CMK (cell line): Measurements from ENCODE around the gene DEGS2.

Experiments used
- DNase-seq: peaks from one replicate; pipeline ENCODE4 v3.0.0-alpha.2; 2010; ENCODE audit warnings: low read depth

The DEGS2 gene

DNA sequence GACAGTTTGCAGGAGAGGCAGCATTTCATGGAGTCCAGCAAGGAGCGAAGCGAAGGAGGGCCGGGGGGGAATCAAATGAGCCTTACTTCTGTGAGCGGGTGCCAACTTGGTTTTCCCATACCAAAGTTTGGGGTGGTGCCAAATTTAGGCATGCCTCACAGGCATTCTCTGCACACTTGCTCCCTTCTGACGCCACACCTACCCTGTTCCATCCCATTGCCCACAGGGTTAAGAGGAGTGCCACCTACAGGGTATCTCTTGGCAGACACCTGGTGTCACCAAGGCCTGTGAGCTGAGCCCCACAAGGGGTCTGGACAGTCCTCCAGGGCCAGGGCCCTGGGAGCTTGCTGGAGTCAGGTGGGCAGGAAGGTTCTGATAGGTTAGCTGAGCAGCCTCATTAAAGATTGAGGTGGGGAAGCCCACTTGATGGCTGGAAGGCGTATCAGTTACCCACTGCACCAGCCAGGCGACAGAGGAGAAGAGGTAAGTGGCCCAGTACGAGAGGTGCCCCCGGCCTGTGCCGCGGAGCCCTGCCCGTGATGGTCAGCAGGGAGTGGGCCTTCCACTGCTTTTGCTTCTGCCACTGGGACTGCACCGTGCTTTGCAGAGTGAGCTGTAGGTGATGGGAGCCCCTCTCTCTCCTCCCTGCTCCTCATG is 45.2 kb downstream of the DEGS2 start:
- no peak for DNase-seq

DNA sequence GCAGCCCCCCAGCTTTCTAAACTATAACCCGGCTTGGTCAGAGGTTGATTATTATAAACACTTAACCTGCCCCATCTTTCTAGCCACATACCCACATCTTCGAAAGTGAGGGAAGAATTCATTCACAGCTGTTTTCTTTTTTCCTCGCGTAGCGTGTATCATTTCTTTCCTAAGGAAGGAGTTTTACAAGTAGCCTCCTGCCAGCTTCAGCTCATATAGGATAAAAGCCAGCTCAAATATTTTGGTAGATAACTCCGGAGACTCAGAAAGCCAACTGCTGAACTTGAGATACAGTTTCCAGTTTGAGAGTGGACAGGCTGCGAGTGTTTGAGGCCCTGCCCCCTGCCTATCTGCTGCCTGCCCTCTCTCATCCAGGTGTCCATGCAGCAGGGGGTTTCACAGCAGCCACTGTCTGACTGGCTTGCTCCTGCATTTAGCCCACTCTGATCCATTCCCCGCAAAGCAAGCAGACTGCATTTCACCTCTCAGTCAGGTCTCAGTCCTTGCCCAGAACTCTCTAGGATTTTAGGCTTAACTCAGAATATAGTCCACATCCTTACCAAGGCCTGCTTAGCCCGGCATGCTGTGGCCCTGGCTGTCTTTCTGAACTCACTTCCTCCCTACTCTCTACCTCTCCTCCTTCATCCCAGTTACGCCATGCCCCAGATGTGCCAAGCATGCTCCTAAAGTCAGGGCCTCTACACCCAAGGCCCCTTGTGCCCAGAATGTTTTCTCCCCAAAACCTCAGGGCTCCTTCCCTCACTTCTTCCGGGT is 47.3 kb downstream of the DEGS2 start:
- no peak for DNase-seq

GRCh38 chr14:100110816-100111215 is 48.6 kb downstream of the DEGS2 start:
- no peak for DNase-seq

DNA sequence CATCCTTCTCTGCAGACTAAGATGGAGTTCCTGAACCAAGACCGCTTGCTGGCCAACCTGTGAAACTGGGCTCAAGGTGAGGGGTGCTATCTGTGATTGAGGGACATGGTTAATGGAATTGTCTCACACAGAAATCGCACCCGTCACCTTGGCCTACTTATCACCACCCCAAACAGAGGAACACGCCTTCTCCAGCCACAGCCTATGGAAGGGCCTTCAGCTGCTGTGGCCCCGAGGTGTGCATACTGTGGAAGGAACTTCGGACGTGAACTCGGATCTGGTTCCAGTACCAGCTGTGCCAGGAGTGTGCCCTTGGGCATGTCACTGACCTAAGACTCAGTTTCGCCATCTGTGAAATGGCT is 49.9 kb downstream of the DEGS2 start:
- no peak for DNase-seq

DNA sequence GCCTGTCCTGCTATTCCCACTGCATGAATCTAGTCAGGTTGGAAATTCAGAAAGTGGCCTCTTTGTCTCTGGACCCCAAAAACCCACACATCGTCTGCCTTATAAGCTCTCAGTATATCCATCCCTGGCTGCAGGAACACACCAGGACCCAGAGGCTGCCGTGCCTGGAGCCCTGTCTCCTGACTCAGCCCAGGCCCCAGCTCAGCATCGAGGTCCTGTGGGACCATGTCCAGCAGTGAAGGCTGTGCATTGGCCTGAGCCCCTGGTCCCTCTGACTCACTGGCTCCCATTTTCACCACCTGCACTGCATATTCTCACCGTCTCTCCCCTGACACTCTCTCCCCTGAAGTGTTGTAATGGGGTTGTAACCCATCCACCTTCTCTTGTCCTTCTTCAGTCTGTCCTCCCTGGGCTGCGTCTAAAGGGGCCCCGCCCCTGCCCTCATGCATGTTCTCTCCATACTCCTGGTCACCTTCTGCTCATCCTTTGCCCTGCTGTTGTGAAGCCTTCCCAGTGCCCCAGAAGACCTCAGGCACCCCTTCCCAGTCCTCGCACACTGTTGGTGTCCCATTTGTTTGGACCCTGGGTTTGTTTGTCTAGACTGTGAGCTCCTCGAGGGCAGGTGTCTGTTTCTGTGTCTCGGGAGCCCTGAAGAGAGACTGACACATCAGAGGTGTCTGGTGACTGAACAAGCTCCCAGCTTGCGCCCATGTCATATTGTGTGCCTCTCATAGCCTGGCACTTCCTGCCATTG is 50.4 kb downstream of the DEGS2 start:
- no peak for DNase-seq

GRCh38 chr14:100108042-100108825 is 51.2 kb downstream of the DEGS2 start:
- DNase-seq: peak; percentile 32

DNA sequence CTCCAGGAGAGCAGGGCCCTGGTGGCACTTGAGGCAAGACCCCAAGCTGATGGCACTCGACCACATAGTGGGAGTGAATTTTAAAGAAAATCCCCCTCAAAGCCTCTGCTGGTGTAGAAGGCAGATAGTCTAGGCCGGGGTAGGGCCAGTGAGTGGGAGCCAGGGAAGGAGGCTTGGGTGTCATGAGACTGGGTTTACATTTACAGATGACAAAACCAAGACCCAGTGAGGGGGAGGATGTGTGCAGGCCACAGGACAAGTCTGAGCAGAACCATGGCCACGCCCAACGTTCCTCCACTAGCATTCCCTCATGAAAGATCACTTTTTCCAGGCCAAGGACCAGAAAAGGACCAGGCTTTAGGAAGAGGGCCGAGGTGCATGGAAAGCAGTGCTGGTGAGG is 52.2 kb downstream of the DEGS2 start:
- DNase-seq: no peak

DNA sequence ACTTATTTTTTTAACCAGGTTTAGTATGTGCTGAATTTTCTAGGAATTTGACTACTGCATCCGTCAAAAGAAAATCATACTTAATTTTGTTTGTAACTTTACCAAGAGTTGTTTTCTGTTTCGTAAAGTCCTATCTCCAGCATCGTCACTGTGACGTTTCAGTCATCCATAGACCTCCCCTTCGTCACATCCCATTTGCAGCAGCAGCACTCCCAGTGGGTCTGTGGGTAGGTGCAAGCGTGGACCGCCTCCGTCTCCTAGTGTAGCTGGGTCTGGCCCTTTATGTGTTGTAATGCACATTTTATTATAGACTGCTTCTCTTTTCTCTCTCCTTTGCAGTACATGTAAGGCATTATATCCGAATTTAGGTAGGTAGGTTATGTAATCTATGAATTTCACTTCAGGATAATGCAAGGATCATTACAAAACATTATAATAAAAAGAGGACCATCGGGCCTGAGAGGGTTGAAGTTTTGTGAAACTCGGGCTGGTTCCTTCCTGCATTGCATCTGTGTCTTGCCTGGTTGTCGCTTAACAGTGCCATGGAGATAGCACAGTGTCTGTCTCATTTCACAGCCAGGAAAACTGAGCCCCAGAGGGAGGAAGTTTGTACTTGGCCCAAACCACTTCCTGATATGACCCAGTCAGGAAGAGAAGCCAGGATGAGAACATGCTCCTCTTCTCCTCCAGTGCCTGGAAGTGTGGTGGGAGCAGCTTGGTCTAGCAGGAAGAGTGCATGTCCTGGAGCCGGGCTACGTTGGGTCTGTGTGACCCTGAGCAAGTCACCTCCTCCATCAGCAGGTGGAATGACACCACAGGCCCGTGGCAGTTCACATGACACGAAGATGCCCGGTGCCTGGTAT is 53.0 kb downstream of the DEGS2 start:
- no peak for DNase-seq

DNA sequence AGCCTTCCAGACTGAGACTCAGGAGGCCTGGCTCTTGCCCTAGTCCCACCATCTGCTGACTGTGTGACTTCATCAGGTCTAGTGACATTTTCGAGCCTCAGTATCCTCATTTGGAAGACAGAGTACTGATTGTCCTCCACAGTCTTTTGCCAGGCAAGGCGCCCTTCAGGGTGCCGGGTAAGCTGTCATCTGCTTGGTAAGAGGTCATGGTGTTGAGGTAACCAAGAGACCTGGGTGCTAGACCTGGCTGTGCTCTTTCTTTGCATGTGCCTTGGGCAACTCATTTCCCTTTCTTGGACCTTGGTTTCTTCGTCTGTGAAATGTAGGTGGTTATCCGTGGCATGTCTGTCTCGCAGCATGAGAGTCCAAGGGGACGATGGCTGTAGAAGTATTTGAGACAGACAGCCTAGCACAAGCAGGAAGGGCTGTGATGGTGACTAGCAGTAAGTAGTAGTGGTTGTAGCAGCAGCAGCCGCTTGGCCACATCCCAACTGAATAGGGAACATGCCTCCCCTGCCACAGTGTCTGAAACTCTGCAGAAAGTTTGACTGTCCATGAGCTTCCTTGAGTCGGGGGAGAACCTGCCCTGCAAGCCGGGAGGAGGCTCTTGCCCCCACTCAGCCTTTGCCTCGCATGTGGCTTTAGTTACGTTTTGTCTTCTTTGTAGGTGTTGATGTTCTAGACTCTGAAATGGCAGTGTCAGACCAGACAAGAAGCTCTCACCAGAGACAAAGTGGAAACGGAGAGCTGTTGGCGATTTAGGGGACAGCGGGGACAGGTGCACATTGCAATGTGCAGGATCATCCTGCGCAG is 53.9 kb downstream of the DEGS2 start:
- no peak for DNase-seq

DNA sequence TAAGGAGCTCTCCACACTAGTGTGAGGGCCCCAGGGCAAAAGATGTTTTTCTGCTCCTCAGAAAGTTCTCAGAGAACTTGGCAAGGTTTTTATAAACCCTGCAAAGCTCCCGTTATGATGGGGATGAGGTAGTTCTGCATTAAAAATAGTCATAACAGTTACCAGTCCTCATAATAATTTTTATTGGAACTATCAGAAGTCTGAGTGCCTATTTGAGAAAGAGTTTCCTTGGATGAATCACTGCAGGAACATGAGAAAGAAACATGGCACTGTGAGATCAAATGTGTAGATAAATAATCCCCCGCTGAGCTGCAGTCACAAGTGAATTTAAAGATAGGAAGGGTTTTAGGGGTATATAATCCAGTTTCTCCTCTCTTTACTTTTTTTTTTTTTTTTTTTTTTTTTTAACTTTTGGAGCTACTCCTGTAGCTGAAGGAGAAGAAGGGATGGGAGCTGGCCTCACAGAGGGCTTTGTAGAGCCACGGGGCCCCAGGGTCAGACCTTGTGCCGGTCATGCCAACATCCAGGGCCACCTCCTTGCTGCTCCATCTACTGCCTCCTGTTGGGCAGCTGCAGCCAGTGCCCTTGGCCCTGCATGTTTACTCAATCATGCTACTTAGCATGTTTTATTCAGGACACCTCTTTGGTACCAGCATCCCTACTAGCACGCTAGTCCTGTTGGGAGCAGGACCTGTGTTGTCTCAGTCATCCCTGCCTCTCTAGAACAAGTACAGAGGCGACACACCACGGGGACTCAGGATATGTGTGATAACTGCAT is 54.7 kb downstream of the DEGS2 start:
- DNase-seq: no peak

GRCh38 chr14:100104006-100104352 is 55.5 kb downstream of the DEGS2 start:
- no peak for DNase-seq

DNA sequence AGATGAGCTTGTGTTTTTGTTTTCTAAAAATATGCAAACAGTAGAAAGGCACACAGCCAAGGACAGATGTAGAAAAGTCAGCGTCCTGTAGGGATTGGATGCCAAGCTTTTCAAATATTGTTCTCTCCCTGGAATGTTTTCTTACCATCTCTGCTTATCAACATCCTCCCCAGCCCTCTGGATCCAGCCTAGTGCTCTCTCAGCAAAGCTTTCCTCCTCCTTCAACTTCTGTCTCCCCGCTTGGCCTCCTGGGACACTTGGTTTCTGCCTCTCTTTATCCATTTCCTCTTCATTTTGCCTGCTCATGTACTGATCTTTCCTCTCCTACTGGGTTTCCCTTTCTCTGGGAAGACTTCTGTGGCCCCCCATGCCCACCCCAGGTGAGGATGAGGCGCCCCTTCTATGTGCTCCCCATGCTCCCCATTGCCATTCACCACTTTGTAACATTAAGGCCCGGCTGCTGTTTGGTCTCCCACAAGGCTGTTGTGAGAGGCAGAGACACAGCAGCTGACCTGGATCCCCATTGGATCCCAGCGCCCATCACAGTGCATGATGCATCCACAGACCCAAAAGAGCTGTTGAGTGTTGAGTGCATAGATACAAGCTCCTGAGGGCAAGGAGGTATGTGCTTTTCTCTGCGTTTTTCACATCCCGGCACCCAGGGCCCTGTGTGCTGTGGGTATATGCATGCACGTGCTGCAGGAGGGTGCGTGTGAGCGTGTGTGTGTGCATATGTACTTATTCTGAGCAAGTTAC is 56.0 kb downstream of the DEGS2 start:
- no peak for DNase-seq

GRCh38 chr14:100102156-100102785 is 57.2 kb downstream of the DEGS2 start:
- no peak for DNase-seq

DNA sequence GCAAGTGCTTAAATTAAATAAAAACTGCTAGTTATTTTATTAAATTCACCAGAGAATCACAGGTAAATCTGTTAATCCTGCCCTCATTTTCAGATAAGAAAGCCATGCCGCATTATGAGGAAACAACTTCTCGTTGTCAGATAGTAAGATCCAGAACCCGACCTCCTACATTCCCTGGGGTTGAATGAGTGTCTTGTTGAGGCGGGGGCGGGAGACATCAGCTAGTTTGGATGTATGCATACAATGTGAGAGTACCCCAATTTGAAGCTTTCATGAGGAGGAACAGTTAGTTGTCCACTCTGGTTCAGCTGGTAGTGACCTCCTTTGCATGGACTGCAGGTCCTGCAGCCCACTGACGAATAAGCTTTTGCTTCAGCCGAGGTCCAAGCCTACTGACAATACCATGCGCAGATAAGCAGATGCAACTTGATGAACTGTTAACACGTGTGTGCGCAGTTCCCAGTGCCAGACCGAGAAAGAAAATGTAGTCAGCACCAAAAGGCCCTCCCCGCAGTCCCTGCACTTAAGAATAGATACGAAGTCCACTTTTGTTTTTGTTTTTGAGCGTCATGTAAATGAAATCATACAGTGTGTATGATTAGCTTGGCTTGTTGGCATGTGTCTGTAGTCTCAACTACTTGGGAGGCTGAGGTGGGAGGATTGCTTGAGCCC is 59.3 kb downstream of the DEGS2 start:
- no peak for DNase-seq

DNA sequence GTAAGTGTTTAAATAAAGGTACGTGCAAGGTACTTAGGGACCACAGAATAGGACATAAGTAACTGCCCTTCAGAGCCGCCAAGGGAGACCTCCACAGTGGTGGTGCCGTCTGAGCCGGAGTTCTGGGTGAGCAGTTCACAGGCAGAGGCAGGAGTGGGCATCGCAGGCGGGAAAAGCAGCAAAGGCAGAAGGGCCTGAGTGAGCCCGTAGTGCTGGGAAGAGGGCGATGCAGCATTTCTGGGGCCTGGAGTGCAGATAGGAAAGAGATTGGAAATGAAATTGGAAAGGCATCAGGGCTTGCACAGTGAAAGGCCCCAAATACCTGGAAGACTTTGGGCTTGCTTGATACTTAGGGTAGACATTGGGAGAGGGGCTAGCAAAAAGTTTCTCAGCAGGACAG is 61.3 kb downstream of the DEGS2 start:
- no peak for DNase-seq

DNA sequence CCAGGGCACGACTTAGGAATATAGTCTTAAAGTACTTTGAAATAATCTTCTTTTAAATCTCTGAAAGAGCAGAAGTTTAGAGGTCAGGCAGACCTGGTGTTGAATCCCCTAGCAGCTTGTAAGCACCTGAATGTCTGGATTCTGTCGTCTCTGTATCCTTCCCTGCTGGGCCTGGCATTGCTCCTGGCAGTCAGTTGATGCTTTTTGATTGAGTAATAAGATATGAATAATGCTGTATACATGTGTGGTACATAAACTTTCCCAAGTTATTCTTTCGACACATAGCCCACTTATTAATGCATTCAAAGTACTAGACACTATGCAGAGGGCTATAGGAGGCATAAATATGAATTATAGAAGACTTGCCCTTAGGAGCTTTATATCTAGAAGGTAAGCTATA is 62.8 kb downstream of the DEGS2 start:
- no peak for DNase-seq
